ENCODE results near the gene DES.
A peak's percentile ranks its signal among the peaks of the same experiment; 100 is the strongest.
"Not testable (repeated sequence)": the region's sequence is repeated elsewhere in the genome, so short reads cannot be mapped to it uniquely, and the experiment has no call there.

Gene DES

DNA sequence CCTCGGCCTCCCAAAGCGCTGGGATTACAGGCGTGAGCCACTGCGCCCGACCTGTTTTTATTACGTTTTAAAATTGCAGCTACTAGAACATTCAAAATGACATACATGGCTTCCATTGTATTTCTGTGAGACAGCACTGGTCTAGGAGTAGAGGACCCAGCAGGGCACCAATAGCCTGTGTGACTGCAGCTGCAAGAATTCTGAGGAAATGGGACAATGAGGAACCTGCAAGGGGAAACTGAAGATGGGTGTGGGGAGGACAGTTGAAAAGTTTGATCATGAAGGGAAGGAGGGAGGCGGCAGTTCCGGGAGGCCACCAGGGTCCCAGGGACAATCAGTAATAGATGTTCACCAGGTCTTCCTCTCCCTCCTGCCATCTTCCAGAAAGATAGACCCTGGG lies 16.6 kb upstream of the DES start:
- Histone ChIP-seq H3K9me3 (ENCODE audit: low read length) (no peaks in the 10 kb centered on the region), H3K27me3 (ENCODE audit: control insufficient read depth in 1 of 2, insufficient read depth in 2 of 2, low read length in 2 of 2) (no peaks in the 10 kb centered on the region), H3K27ac (ENCODE audit: low read depth, low read length) (no peak overlapping the region), H3K4me1 (ENCODE audit: insufficient read depth, low read length) (peaks cover 49% of the 10 kb centered on the region), H3K36me3 (ENCODE audit: insufficient read depth, low read length) (no peaks in the 10 kb centered on the region), H3K9ac (ENCODE audit: low read length) (no peak overlapping the region), H3K4me3 (ENCODE audit: low read depth in 1 of 2, low read length in 2 of 2) (no peak overlapping the region)

DNA sequence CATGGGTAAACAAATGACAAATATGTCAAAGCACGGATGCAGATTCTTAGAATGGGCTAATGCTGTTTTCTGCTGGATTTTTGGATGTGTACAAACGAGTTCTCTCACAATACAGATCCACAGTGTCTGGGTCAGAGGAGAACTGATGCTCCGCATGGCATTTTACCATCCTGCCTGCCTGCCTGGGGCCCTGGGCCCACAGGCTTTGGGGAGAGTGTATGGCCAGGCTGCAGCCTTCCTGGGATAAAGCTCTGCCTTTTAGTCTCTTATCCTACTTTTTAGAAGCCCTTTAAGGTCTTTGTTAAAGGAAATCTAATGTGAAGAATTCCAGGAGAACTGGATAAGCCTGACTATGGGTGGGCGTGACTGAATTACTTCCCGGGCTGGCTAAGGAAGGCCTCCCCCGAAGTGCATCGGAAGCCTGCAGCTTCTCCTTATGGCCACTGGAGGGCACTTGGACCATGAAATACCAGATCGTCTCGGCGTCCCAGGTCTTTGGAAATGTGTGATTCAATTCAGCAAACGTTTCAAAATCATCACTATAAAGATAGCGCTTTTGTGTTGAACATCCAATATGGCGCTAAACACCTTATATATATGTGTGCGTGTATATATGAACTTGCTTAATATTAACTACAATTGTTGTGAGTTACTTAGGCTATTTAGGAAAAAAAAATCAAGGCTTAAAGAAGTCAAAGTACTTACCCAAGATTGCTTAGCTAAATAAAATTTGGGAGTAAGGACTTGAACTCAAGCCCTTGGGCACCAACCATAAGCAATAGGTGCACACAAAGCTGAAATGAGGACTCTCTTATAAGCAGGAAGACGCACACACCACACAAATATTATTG lies 15.3 kb upstream of the DES start:
- H3K9me3 ChIP-seq (ENCODE audit: low read length): no peaks in the 10 kb centered on the region
- H3K4me1 ChIP-seq (ENCODE audit: insufficient read depth, low read length): peaks cover 60% of the 10 kb centered on the region
- no peaks in the 10 kb centered on the region for H3K27me3 ChIP-seq (ENCODE audit: control insufficient read depth in 1 of 2, insufficient read depth in 2 of 2, low read length in 2 of 2)
- peak overlapping the region; percentile 93 for H3K27ac ChIP-seq (ENCODE audit: low read depth, low read length)
- H3K4me3 ChIP-seq (ENCODE audit: low read depth in 1 of 2, low read length in 2 of 2): no peak overlapping the region
- peak overlapping the region; percentile 50 for H3K9ac ChIP-seq (ENCODE audit: low read length)
- no peaks in the 10 kb centered on the region for H3K36me3 ChIP-seq (ENCODE audit: insufficient read depth, low read length)

DNA sequence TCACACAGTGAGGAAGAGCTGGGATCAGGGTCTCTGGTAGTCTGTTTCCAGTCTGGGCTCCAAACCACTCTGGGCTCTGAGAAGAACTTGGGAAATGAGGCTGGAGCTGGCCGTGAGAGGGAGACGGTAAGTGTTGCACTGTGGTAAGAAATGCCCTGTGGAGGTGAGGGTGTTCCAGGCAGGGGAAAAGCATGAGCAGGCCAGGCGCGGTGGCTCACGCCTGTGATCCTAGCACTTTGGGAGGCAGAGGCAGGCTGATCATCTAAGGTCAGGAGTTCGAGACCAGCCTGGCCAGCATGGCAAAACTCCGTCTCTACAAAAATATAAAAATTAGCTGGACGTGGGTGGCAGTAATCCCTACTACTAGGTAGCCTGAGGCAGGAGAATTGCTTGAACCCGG lies 14.3 kb upstream of the DES start:
- Histone ChIP-seq H3K9me3 (ENCODE audit: low read length) (no peaks in the 10 kb centered on the region), H3K27me3 (ENCODE audit: control insufficient read depth in 1 of 2, insufficient read depth in 2 of 2, low read length in 2 of 2) (no peaks in the 10 kb centered on the region), H3K36me3 (ENCODE audit: insufficient read depth, low read length) (no peaks in the 10 kb centered on the region), H3K27ac (ENCODE audit: low read depth, low read length) (peak overlapping the region; percentile 93), H3K4me1 (ENCODE audit: insufficient read depth, low read length) (peaks cover 61% of the 10 kb centered on the region), H3K9ac (ENCODE audit: low read length) (peak overlapping the region; percentile 50), H3K4me3 (ENCODE audit: low read depth in 1 of 2, low read length in 2 of 2) (no peak overlapping the region)

- Histone ChIP-seq H3K27ac (ENCODE audit: low read depth, low read length) (peak overlapping the region; percentile 93), H3K4me3 (ENCODE audit: low read depth in 1 of 2, low read length in 2 of 2) (peak overlapping the region in 1 of 2 donors; percentile 22), H3K36me3 (ENCODE audit: insufficient read depth, low read length) (no peaks in the 10 kb centered on the region), H3K9me3 (ENCODE audit: low read length) (no peaks in the 10 kb centered on the region), H3K9ac (ENCODE audit: low read length) (peak overlapping the region; percentile 75), H3K4me1 (ENCODE audit: insufficient read depth, low read length) (peaks cover 61% of the 10 kb centered on the region), H3K27me3 (ENCODE audit: control insufficient read depth in 1 of 2, insufficient read depth in 2 of 2, low read length in 2 of 2) (no peaks in the 10 kb centered on the region)
These were observed 13.8 kb upstream of the DES start for GRCh38 chr2:219404291-219404910.

GRCh38 chr2:219404954-219405353 lies 13.2 kb upstream of the DES start:
- H3K27me3 ChIP-seq (ENCODE audit: control insufficient read depth in 1 of 2, insufficient read depth in 2 of 2, low read length in 2 of 2): no peaks in the 10 kb centered on the region
- peaks cover 67% of the 10 kb centered on the region for H3K4me1 ChIP-seq (ENCODE audit: insufficient read depth, low read length)
- no peaks in the 10 kb centered on the region for H3K36me3 ChIP-seq (ENCODE audit: insufficient read depth, low read length)
- H3K9me3 ChIP-seq (ENCODE audit: low read length): no peaks in the 10 kb centered on the region
- H3K9ac ChIP-seq (ENCODE audit: low read length): peak overlapping the region; percentile 75
- H3K4me3 ChIP-seq (ENCODE audit: low read depth in 1 of 2, low read length in 2 of 2): peak overlapping the region in 1 of 2 donors; percentile 22
- H3K27ac ChIP-seq (ENCODE audit: low read depth, low read length): peak overlapping the region; percentile 93

DNA sequence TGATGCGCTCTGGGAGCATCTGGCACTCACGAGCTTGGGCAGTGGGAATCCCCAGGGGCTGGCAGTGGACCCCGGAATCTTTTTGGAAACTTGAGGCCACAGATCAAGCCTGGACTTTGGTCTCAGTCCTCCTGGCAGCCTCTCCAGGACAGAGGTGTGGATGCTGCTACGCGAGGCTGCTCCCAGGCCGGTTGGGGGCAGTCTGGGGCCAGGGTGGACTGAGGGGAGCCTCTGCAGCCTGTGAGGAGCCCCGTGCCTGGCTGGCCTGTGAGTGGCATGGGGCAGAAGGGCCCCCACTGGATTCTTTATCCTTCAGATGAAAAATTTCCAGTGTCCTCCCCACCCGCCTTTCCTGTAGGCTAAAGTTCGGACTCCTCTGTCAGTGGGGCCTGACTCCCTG lies 12.7 kb upstream of the DES start:
- Histone ChIP-seq H3K27ac (ENCODE audit: low read depth, low read length) (peak overlapping the region; percentile 93), H3K27me3 (ENCODE audit: control insufficient read depth in 1 of 2, insufficient read depth in 2 of 2, low read length in 2 of 2) (no peaks in the 10 kb centered on the region), H3K4me1 (ENCODE audit: insufficient read depth, low read length) (peaks cover 72% of the 10 kb centered on the region), H3K9ac (ENCODE audit: low read length) (peak overlapping the region; percentile 75), H3K36me3 (ENCODE audit: insufficient read depth, low read length) (no peaks in the 10 kb centered on the region), H3K4me3 (ENCODE audit: low read depth in 1 of 2, low read length in 2 of 2) (peak overlapping the region in 1 of 2 donors; percentile 50), H3K9me3 (ENCODE audit: low read length) (no peaks in the 10 kb centered on the region)

DNA sequence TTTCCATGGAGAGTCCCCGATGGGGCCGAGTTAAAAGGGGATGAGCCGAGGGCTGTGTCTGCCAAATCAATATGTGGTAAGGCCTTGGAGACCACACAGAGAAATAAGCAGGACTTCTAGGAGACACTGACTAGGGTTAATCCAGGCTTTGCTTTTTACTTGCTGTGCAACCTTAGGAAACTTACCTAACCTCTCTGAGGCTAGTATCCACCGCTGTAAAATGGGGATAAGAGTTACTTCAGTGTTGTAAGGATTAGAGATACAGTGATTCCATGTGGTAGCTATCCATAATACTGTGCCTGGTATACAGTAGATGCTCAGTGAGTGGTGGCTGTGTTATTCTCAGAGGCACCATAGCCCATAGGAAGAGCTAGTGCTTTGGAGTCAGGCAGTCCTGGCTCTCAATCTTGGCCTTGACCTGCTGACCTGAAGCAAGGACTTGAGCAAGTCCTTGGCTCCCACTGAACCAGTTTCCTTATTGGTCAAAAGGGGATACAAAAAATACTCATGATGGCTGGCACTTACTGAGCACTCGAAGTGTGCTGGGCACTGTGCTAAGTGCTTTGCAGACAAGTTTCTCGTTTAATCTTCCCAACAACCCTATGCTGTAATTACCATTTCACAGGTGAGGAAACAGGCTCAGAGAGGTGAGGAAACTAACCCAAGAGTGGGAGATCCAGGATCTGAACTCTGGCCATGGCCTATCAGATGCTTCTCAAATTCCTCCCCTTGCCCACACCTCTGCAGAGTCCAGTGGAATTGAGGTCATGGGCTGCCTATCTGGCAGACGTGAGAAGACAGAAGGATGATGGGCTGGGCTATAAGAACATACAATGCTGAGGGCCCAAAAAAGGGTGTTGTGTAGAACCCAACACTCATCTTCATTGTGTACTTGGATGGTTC lies 12.0 kb upstream of the DES start:
- Histone ChIP-seq H3K4me1 (ENCODE audit: insufficient read depth, low read length) (peaks cover 73% of the 10 kb centered on the region), H3K9me3 (ENCODE audit: low read length) (no peaks in the 10 kb centered on the region), H3K4me3 (ENCODE audit: low read depth in 1 of 2, low read length in 2 of 2) (peak overlapping the region in 1 of 2 donors; percentile 50), H3K27ac (ENCODE audit: low read depth, low read length) (peak overlapping the region; percentile 93), H3K27me3 (ENCODE audit: control insufficient read depth in 1 of 2, insufficient read depth in 2 of 2, low read length in 2 of 2) (no peaks in the 10 kb centered on the region), H3K36me3 (ENCODE audit: insufficient read depth, low read length) (no peaks in the 10 kb centered on the region), H3K9ac (ENCODE audit: low read length) (peak overlapping the region; percentile 75)

DNA sequence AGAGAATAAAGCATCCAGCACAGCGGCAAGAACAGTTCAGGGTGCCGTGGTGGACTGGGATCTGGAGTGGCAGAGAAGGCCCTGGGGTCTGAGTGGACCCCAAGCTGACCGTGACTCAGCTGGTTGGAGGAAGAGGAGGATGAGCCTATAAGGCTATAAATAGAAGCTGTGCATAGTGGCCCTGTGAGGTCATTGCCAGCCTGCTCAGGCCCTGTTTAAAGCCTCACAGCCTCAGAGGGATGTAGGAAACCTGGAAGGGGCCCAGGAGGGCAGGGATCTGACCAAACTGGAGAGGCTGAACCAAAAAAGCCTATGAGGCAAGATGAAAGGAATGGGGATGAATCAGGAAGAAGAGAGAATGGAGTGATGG lies 11.3 kb upstream of the DES start:
- Histone ChIP-seq H3K27me3 (ENCODE audit: control insufficient read depth in 1 of 2, insufficient read depth in 2 of 2, low read length in 2 of 2) (no peaks in the 10 kb centered on the region), H3K27ac (ENCODE audit: low read depth, low read length) (peak overlapping the region; percentile 93), H3K4me3 (ENCODE audit: low read depth in 1 of 2, low read length in 2 of 2) (peak overlapping the region in 1 of 2 donors; percentile 35), H3K9ac (ENCODE audit: low read length) (peak overlapping the region; percentile 75), H3K36me3 (ENCODE audit: insufficient read depth, low read length) (no peaks in the 10 kb centered on the region), H3K4me1 (ENCODE audit: insufficient read depth, low read length) (peaks cover 73% of the 10 kb centered on the region), H3K9me3 (ENCODE audit: low read length) (no peaks in the 10 kb centered on the region)

- H3K9me3 ChIP-seq (ENCODE audit: low read length); H3K27me3 ChIP-seq (ENCODE audit: control insufficient read depth in 1 of 2, insufficient read depth in 2 of 2, low read length in 2 of 2); H3K4me3 ChIP-seq (ENCODE audit: low read depth in 1 of 2, low read length in 2 of 2); H3K36me3 ChIP-seq (ENCODE audit: insufficient read depth, low read length): not testable (repeated sequence)
- H3K4me1 ChIP-seq (ENCODE audit: insufficient read depth, low read length): peaks cover 73% of the 10 kb centered on the region
- H3K27ac ChIP-seq (ENCODE audit: low read depth, low read length): peak overlapping the region; percentile 93
- H3K9ac ChIP-seq (ENCODE audit: low read length): peak overlapping the region; percentile 37
These were observed 10.8 kb upstream of the DES start for GRCh38 chr2:219407343-219407742.

GRCh38 chr2:219408204-219408603 lies 10.0 kb upstream of the DES start:
- Histone ChIP-seq H3K9me3 (ENCODE audit: low read length) (no peaks in the 10 kb centered on the region), H3K4me1 (ENCODE audit: insufficient read depth, low read length) (peaks cover 70% of the 10 kb centered on the region), H3K4me3 (ENCODE audit: low read depth in 1 of 2, low read length in 2 of 2) (no peak overlapping the region), H3K9ac (ENCODE audit: low read length) (peak overlapping the region; percentile 37), H3K27me3 (ENCODE audit: control insufficient read depth in 1 of 2, insufficient read depth in 2 of 2, low read length in 2 of 2) (no peaks in the 10 kb centered on the region), H3K36me3 (ENCODE audit: insufficient read depth, low read length) (no peaks in the 10 kb centered on the region), H3K27ac (ENCODE audit: low read depth, low read length) (peak overlapping the region; percentile 93)

- Histone ChIP-seq H3K27me3 (ENCODE audit: control insufficient read depth in 1 of 2, insufficient read depth in 2 of 2, low read length in 2 of 2) (no peaks in the 10 kb centered on the region), H3K36me3 (ENCODE audit: insufficient read depth, low read length) (no peaks in the 10 kb centered on the region), H3K27ac (ENCODE audit: low read depth, low read length) (peak overlapping the region; percentile 93), H3K9me3 (ENCODE audit: low read length) (no peaks in the 10 kb centered on the region), H3K4me3 (ENCODE audit: low read depth in 1 of 2, low read length in 2 of 2) (no peak overlapping the region), H3K9ac (ENCODE audit: low read length) (peak overlapping the region; percentile 67), H3K4me1 (ENCODE audit: insufficient read depth, low read length) (peaks cover 65% of the 10 kb centered on the region)
These were observed 9.5 kb upstream of the DES start for GRCh38 chr2:219408631-219409030.
